Measurements from ENCODE around the gene CEP192.

GRCh38 chr18:13051159-13051558 is 60.0 kb downstream of the CEP192 start:
- TF ChIP-seq CTCF (IDR thresholded peaks at IDR 0.05; ENCODE audit: low read depth, low read length, missing input control), result no peak
- no peak for TF ChIP-seq MAX (IDR thresholded peaks at IDR 0.05)
- TF ChIP-seq GABPA (IDR thresholded peaks at IDR 0.05 in 1 of 2, conservative IDR thresholded peaks at IDR 0.05 in 1 of 2), result no peak
- no peak for TF ChIP-seq ATF3 (IDR thresholded peaks at IDR 0.05)
- TF ChIP-seq NR2F2 (IDR thresholded peaks at IDR 0.05), result no peak
- TF ChIP-seq REST (IDR thresholded peaks at IDR 0.05), result no peak

Data from liver (tissue), 3 donors.